Urinary bladder (tissue), 4 donors: ENCODE results near the gene LACTBL1. TPM values are rescaled to one million over a fixed set of nuclear protein-coding genes. Genes with fewer than 3 reads are reported as not detected.
"Not testable (repeated sequence)": the region's sequence is repeated elsewhere in the genome, so short reads cannot be mapped to it uniquely, and the experiment has no call there.

Experiments used
- DNase-seq: peaks from one replicate; pipeline ENCODE4 v3.0.0-alpha.2; 2015; ENCODE audit errors: extremely low spot score
- H3K27ac ChIP-seq: one replicate; pipeline ENCODE4 v1.5.1; 2013; ENCODE audit warnings: low read depth, mild to moderate bottlenecking, moderate library complexity
- H3K36me3 ChIP-seq: one replicate; pipeline ENCODE4 v1.6.1; 2013; ENCODE audit warnings: mild to moderate bottlenecking, moderate library complexity; ENCODE audit not compliant: insufficient read depth
- H3K4me1 ChIP-seq: one replicate; pipeline ENCODE4 v1.6.1; 2013; ENCODE audit warnings: mild to moderate bottlenecking, moderate library complexity; ENCODE audit not compliant: insufficient read depth
- H3K4me3 ChIP-seq: one replicate; pipeline ENCODE4 v1.5.1; 2013; ENCODE audit warnings: low read depth, low read length
- WGBS: extraction: QIAGEN DNeasy Blood & Tissue Kit; methylation state at CpG from one replicate; pipeline ENCODE4 v1.1.7; 2013; 5-methylcytosine and 5-hydroxymethylcytosine counted together
- polyA plus RNA-seq: library from polyadenylated mRNA; stranded (reverse); fragments of 200-250 nt; gene quantifications from one replicate; pipeline ENCODE4 v1.2.3, GENCODE V29; 2013
- total RNA-seq: library from RNA; depleted of rRNA; stranded (reverse); fragments of >200 nt; gene quantifications from one replicate; pipeline ENCODE4 v1.2.3, GENCODE V29; 2014
- donor health status: healthy with polysubstance abuse.
- donor health status: healthy.

The LACTBL1 gene, protein sequence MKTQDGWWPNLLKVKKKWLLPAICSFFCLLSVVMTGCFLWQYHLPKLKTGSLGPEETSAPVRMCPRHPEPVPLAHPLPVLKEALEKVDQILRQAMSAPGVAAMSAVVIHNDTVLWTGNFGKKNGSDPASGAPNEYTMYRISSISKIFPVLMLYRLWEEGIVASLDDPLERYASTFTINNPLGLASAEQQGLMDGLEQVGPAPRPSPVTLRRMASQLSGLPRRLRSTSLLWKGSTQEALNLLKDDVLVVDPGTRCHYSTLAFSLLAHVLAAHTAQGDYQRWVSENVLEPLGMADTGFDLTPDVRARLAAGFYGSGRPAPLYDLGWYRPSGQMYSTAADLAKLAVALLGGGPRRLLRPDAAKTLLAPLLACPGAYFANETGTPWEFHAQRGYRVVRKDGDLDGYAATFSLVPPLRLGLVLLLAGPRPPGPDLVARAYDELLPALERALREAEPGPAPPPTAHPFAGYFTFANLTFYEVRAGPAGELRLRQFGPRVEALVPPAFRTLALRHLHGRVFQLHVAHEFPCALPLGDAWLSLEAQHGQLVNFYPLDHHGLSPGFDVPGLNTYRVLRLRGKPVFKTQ
- total RNA-seq (not detected), polyA plus RNA-seq (not detected)

DNA sequence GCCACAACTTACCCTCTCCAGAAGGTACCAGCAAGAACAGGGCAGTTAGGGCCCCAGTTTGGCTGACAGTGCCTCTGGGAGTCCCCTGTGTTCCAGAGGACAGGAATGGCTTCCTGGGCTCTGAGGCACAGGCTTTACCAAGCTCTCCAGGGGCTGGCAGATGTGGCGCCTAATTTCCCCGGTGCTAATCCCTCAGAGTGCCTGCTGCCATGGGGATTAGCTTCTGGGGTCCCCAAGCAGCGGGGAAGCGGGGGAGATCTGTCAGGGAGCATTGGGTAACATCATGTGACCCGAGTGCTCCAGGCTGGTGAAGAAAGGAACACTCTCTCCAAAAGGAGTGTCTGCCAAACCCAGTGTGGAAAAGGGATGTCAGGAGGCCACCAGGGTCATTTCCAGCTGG is at the start of gene LACTBL1:
Gene LACTBL1 (minus strand): TSS at position 107 of the 400 bp plus-strand sequence. CDS start 550 bp downstream, outside the sequence.
- no peak within 1 kb of the TSS for H3K4me3 ChIP-seq
- DNase-seq = no peak
- no peaks in the 10 kb centered on the region for H3K4me1 ChIP-seq
- WGBS = 69% methylated on average over 5 of the region's 5 CpGs
- H3K36me3 ChIP-seq = no peaks in the 10 kb centered on the region
- no peak within 1 kb of the TSS for H3K27ac ChIP-seq

DNA sequence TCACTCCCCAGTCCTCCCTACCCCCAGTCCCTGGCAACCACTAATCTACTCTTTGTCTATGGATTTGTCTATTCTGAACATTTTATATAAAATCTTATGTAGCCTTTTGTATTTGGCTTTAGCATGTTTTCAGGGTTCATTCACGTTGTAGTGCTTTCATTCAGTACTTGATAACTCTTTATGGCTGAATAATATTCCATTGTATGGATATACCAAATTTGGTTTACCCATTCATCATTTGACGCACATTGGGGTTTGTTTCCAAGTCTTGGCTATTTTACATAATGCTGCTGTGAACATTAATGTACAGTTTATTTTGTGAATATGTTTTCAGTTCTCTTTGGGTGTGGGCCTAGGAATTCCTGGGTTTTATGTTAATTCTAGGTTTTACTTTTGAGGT is 49.2 kb upstream of the LACTBL1 start:
- DNase-seq = no peak
- Histone ChIP-seq H3K27ac (no peak overlapping the region), H3K4me3 (no peak overlapping the region), H3K4me1 (no peaks in the 10 kb centered on the region), H3K36me3 (no peaks in the 10 kb centered on the region)
- WGBS = 95% methylated on average over 2 of the region's 2 CpGs

DNA sequence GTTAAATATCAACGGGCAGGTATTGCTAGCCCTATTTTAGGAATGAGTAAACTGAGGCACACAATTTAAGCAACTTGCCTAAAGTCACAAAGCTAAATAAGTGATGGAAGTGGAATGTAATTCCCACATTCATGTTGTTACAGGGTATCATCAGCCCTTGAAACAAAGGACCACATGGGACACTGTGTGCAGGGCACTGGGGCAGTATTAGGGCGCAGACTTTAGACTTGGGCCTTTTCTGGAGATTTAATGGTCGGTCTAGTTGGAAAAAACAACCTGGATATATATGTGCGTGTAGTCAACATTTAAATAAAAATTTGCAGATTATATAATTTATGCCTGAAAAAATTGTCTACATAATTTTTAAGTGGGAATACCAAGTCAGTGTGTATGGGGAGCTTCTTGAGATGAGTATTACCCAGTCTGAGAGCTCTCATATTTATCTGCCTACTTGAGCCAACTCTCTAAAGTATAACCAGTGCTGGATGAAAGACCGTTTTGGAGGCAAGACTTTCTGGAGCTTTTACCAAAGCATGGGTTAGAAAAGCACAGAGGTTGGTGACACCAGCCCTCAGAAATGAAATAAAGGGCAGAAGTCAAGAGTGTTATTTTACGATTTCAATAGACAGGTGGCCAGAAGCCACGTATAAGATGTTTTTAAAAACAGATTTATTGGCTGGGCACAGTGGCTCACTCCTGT is 48.2 kb upstream of the LACTBL1 start:
- no peak for DNase-seq
- Histone ChIP-seq H3K27ac (no peak overlapping the region), H3K4me1 (no peaks in the 10 kb centered on the region), H3K36me3 (no peaks in the 10 kb centered on the region), H3K4me3 (peak overlapping the region; percentile 95)
- 33% methylated on average over 7 of the region's 7 CpGs for WGBS

DNA sequence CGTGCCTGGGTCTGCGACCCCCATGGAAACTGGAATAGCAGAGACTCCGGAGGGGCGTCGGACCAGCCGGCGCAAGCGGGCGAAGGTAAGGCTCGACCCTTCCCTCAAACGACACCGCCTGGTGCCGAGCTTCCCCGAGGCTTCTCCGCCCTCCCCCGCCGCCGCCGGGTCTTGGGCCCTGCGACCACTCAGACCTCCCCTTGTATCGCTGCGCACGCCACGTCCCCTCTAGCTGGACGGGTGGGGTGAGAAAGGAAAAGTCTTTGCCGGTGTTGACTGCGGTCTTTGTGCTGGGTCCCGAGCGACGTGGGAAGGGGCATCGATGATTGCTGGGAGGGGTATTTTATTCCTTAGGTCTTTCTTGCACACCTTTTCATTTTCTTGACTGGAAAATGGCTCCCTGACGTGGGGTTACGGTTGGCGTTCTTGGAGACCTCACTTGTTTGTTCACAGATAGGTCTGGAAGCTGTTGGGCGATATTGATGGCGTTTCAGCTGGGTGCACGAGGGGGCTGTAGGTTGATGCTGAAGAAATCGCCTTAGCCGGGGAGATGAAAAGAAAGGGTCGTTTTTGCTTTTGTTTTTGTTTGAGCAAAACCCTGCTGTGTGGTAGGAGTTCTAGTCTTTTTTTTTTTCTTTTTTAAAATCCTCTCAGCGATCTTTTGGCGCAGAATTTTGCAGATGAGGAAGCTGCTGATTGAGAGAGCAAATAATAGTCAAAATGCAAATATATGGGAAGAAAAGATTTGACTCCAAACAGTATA is 47.4 kb upstream of the LACTBL1 start:
- peak; percentile 23 for DNase-seq
- Histone ChIP-seq H3K4me1 (no peaks in the 10 kb centered on the region), H3K27ac (peak overlapping the region; percentile 90), H3K4me3 (peak overlapping the region; percentile 95), H3K36me3 (no peaks in the 10 kb centered on the region)
- under 1% methylated on average over 42 of the region's 42 CpGs for WGBS

DNA sequence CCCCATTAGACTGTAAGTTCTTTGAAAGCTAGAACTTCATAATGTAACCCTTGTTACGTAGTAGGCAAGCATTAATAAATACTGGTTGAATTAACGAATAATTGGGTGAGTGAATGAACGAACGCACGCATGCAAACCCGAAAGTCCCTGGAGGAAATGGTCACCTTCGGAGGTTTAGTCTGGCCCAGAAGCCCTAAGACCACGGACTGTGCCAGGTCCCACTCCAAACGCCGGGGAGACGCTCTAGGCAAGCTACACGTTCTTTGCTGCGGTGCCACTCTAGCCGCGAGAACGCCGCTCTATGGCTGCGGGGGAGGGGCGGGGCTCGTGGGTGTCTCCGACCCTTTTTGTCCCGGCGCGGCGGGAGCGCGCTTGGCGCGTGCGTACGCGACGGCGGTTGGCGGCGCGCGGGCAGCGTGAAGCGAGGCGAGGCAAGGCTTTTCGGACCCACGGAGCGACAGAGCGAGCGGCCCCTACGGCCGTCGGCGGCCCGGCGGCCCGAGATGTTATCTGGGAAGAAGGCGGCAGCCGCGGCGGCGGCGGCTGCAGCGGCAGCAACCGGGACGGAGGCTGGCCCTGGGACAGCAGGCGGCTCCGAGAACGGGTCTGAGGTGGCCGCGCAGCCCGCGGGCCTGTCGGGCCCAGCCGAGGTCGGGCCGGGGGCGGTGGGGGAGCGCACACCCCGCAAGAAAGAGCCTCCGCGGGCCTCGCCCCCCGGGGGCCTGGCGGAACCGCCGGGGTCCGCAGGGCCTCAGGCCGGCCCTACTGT is 46.6 kb upstream of the LACTBL1 start, which contains the start of gene KDM1A:
Gene KDM1A (plus strand): TSS at position 375 of the 769 bp plus-strand sequence. CDS start 129 bp downstream, at position 504.
- H3K36me3 ChIP-seq = no peaks in the 10 kb centered on the region
- H3K4me3 ChIP-seq = peak within 1 kb of the TSS; percentile 95
- H3K4me1 ChIP-seq = no peaks in the 10 kb centered on the region
- DNase-seq = peak; percentile 97
- WGBS = under 1% methylated on average over 85 of the region's 85 CpGs
- peak within 1 kb of the TSS; percentile 90 for H3K27ac ChIP-seq

DNA sequence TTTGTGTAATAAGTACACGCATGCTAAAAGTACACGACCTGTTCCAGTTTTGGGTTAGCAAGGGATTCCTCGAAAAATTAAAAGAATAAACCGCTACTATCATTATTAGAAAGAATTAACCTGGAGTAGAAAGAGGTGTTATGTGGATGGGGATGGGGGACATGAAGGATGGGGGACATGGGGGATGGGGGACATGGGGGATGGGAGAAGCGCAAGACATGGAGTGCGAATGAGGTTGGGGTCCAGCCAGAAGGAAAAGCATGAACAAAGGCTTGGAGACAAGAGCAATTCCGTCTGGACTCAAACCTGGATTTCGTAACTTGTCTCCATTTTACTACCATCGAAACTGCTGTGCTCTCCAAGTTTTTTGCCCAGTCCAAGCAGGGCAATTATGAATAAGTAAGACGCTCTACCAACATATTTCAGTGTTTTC is 46.0 kb upstream of the LACTBL1 start:
- WGBS = 22% methylated on average over 10 of the region's 10 CpGs
- no peak for DNase-seq
- Histone ChIP-seq H3K4me1 (no peaks in the 10 kb centered on the region), H3K4me3 (peak overlapping the region; percentile 95), H3K36me3 (no peaks in the 10 kb centered on the region), H3K27ac (peak overlapping the region; percentile 0)

DNA sequence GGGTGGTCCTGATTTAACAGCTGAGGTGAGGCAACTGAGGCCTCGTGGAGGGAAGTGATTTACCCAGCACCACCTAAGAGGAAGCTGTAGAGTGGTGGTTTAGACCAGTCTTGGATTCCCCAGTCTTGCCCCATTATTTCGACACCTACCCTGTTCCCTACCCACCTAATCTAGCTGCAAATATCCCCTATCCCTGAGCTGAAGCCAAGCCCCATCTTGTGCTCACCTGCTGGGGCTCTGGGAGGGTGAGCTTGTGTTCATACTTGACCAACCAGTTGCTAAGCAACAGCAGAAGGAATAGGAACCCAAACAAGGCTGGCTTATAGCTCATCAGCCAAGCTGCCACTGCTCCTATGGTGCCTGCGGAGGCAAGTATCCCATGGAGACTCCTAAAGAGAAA is 41.0 kb upstream of the LACTBL1 start:
- no peak for DNase-seq
- H3K4me3 ChIP-seq = no peak overlapping the region
- no peaks in the 10 kb centered on the region for H3K36me3 ChIP-seq
- no peak overlapping the region for H3K27ac ChIP-seq
- 72% methylated on average over 3 of the region's 3 CpGs for WGBS
- H3K4me1 ChIP-seq = no peaks in the 10 kb centered on the region

DNA sequence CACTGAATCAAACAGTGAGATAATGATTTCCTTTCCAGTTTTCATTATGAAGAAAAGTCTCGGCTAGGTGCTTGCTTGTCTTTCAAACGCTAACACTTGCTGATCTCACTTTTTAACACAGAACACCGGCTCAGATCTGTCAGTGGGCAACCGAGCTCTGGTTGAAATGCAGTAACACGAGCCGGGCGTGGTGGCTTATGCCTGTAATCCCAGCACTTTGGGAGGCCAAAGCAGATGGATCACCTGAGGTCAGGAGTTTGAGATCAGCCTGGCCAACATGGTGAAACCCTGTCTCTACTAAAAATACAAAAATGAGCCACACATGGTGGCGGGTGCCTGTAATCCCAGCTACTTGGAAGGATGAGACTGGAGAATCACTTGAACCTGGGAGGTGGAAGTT is 37.4 kb upstream of the LACTBL1 start:
- 83% methylated on average over 8 of the region's 8 CpGs for WGBS
- DNase-seq, H3K36me3 ChIP-seq, H3K27ac ChIP-seq, H3K4me1 ChIP-seq, H3K4me3 ChIP-seq: not testable (repeated sequence)

DNA sequence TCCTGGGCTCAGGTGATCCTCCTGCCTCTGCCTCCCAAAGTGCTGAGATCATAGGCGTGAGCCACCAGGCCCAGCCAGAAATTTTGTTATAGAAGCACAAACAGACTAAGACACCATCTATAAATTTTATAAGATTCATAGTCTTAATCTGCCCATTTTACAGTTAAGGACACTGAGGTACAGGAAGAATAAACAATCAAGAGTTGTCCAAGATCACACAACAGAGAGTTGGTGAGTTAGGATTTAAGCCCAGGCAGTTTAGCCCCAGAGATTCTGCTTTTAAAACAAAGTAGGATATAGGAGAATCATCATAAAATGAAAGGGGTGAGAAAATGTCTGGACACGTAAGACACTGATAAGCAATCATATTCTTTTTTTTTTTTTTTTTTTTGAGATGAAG is 36.2 kb upstream of the LACTBL1 start:
- Histone ChIP-seq H3K36me3 (no peaks in the 10 kb centered on the region), H3K4me3 (no peak overlapping the region), H3K27ac (no peak overlapping the region), H3K4me1 (no peaks in the 10 kb centered on the region)
- no peak for DNase-seq
- 77% methylated on average over 2 of the region's 2 CpGs for WGBS

DNA sequence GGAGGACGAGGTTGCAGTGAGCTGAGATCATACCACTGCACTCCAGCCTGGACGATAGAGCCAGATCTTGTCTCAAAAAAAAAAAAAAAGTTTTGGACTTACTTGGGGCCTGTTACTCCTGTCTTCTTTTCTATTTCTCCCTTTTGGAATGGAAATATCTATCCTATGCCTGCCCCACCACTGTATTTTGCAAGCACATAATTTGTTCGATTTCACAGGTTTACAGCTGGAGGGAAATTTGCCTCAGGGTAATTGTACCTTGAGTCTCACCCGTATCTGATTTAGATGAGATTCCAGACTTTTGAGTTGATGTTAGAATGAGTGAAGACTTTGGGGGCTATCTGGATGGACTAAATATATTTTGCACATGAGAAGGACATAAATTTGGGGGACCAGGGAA is 34.4 kb upstream of the LACTBL1 start:
- 87% methylated on average over 4 of the region's 4 CpGs for WGBS
- no peak overlapping the region for H3K4me3 ChIP-seq
- no peak for DNase-seq
- H3K27ac ChIP-seq = no peak overlapping the region
- no peaks in the 10 kb centered on the region for H3K36me3 ChIP-seq
- no peaks in the 10 kb centered on the region for H3K4me1 ChIP-seq

DNA sequence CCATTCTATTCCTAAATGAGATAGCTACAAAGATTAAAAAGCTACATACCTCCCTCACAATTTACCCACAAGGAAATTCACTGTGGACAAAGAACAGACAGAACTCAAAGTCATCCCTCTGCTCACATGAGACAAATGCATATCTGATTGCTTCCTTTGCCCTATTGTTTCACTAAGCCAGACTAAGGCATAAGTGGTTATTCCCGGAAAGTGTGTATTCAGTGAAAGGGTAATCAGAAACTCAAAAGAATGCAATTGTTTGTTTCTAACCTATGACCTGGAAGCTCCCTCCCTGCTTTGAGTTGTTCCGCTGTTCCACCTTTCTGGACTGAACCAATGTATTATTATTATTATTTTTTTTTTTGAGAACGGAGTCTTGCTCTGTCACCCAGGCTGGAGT is 32.1 kb upstream of the LACTBL1 start:
- not testable (repeated sequence) for H3K4me3 ChIP-seq, DNase-seq, H3K36me3 ChIP-seq, H3K4me1 ChIP-seq, H3K27ac ChIP-seq
- 79% methylated on average over 3 of the region's 3 CpGs for WGBS

DNA sequence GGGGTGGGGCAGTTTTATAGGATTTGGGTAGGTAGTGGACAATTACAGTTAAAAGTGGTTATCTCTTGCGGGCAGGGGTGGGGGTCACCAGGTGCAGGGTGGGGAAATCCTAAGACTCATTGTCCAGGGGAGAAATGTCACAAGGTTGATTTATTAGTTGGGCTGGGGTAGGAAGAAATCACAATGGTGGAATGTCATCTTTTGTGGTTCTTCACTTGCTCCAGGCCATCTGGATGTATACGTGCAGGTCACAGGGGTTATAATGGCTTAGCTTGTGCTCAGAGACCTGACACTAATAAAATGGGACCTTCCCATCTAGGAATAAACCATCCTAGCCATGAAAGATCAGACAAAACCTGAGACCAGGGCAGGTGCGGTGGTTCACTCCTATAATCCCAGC is 31.4 kb upstream of the LACTBL1 start:
- DNase-seq = no peak
- Histone ChIP-seq H3K4me3 (no peak overlapping the region), H3K36me3 (no peaks in the 10 kb centered on the region), H3K27ac (no peak overlapping the region), H3K4me1 (no peaks in the 10 kb centered on the region)
- WGBS = 81% methylated on average over 3 of the region's 3 CpGs

DNA sequence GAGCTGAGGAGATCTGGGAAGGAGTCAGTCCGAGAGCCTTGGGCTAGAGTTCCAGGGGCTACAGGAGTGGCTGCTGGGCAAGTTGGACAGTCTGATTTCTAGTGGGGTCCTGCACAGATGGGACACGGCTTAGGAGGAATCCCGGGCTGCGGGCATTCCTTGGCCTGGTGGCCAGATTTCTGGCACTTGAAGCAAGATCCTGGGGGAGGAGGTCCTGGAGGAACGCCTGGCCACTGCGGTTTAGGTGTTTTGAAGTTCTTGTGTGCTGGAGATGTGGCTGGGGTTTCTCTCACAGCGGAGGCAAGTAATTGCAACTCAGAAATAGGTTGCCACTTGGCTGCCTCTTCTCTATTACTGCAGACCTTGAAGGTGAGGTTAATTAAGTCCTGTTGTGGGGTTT is 29.6 kb upstream of the LACTBL1 start:
- WGBS = 92% methylated on average over 7 of the region's 7 CpGs
- not testable (repeated sequence) for H3K36me3 ChIP-seq, H3K4me3 ChIP-seq, H3K27ac ChIP-seq, H3K4me1 ChIP-seq, DNase-seq
